Measurements from ENCODE around the gene DIPK1C. TPM values are rescaled to one million over a fixed set of nuclear protein-coding genes. Genes with fewer than 3 reads are reported as not detected.

The DIPK1C gene
- total RNA-seq, 1 experiment from 2014 or later, result 0.26 TPM

DNA sequence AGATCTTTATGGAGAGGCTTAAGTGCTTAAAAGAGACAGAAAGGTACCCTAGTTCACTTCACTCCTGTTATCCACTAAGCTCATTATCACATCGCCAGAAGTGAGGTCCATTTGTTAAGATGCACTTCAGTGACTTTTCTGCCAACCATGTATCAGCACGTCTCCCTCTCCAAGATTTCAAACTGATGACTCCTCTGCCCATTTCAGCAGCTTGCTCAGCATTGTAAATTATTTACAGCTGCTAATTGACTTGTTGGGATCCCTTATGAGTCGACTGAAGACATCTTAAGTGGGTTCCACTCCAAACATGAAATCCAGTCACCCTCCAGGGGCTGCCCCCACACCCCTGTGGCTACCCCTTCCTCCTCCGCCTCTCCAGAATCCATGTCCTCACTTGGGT lies 37.3 kb downstream of the DIPK1C start:
- H3K4me3 ChIP-seq (ENCODE audit: low read depth in 2 of 2, low read length in 2 of 2), result no peak overlapping the region
- in situ Hi-C loops (cut with HindIII; ENCODE audit: low pct_unique_long_range_greater_than_20kb, low sequenced_read_pairs) (no loop called here), intact Hi-C loops (cut with micrococcal nuclease; ENCODE audit: unreplicated experiment) (loop anchor here (5.0 kb wide), 1 partner anchor 58 kb away; no protein-coding TSS in a partner anchor)
- DNase-seq (ENCODE audit: low read depth, low spot score) (no peak), ATAC-seq (no peak)
- no peaks in the 10 kb centered on the region for H3K9me3 ChIP-seq (ENCODE audit: control insufficient read depth, insufficient read depth, low read depth, low read length)
- H3K36me3 ChIP-seq (ENCODE audit: control insufficient read depth, insufficient read depth, low read length), result no peaks in the 10 kb centered on the region
- TF ChIP-seq, protein P1, sequence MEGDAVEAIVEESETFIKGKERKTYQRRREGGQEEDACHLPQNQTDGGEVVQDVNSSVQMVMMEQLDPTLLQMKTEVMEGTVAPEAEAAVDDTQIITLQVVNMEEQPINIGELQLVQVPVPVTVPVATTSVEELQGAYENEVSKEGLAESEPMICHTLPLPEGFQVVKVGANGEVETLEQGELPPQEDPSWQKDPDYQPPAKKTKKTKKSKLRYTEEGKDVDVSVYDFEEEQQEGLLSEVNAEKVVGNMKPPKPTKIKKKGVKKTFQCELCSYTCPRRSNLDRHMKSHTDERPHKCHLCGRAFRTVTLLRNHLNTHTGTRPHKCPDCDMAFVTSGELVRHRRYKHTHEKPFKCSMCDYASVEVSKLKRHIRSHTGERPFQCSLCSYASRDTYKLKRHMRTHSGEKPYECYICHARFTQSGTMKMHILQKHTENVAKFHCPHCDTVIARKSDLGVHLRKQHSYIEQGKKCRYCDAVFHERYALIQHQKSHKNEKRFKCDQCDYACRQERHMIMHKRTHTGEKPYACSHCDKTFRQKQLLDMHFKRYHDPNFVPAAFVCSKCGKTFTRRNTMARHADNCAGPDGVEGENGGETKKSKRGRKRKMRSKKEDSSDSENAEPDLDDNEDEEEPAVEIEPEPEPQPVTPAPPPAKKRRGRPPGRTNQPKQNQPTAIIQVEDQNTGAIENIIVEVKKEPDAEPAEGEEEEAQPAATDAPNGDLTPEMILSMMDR (IDR thresholded peaks at IDR 0.05), result no peak
- TF ChIP-seq SIN3A (IDR thresholded peaks at IDR 0.05; ENCODE audit: borderline replicate concordance, insufficient read depth, low read depth, low read length) (no peak), POLR2AphosphoS5 (IDR thresholded peaks at IDR 0.05; ENCODE audit: low read depth, low read length) (no peak), TCF7L2 (IDR thresholded peaks at IDR 0.05; ENCODE audit: low read depth, low read length) (no peak)
- TF ChIP-seq, protein P2, sequence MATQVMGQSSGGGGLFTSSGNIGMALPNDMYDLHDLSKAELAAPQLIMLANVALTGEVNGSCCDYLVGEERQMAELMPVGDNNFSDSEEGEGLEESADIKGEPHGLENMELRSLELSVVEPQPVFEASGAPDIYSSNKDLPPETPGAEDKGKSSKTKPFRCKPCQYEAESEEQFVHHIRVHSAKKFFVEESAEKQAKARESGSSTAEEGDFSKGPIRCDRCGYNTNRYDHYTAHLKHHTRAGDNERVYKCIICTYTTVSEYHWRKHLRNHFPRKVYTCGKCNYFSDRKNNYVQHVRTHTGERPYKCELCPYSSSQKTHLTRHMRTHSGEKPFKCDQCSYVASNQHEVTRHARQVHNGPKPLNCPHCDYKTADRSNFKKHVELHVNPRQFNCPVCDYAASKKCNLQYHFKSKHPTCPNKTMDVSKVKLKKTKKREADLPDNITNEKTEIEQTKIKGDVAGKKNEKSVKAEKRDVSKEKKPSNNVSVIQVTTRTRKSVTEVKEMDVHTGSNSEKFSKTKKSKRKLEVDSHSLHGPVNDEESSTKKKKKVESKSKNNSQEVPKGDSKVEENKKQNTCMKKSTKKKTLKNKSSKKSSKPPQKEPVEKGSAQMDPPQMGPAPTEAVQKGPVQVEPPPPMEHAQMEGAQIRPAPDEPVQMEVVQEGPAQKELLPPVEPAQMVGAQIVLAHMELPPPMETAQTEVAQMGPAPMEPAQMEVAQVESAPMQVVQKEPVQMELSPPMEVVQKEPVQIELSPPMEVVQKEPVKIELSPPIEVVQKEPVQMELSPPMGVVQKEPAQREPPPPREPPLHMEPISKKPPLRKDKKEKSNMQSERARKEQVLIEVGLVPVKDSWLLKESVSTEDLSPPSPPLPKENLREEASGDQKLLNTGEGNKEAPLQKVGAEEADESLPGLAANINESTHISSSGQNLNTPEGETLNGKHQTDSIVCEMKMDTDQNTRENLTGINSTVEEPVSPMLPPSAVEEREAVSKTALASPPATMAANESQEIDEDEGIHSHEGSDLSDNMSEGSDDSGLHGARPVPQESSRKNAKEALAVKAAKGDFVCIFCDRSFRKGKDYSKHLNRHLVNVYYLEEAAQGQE (IDR thresholded peaks at IDR 0.05; ENCODE audit: insufficient read depth in 1 of 2, low read depth in 2 of 2, low read length in 1 of 2), result no peak
- POLR2A ChIA-PET, result no interaction called here
- H3K4me1 ChIP-seq (ENCODE audit: control insufficient read depth, insufficient read depth, low read length), result no peaks in the 10 kb centered on the region
- peaks cover 28% of the 10 kb centered on the region for H3K27me3 ChIP-seq (ENCODE audit: control insufficient read depth, insufficient read depth, low read length)
- H3K27ac ChIP-seq (ENCODE audit: low read length), result no peak overlapping the region
- CTCF ChIA-PET, result no interaction called here
- no TSS peak for BruUV-seq (replicated peaks)

DNA sequence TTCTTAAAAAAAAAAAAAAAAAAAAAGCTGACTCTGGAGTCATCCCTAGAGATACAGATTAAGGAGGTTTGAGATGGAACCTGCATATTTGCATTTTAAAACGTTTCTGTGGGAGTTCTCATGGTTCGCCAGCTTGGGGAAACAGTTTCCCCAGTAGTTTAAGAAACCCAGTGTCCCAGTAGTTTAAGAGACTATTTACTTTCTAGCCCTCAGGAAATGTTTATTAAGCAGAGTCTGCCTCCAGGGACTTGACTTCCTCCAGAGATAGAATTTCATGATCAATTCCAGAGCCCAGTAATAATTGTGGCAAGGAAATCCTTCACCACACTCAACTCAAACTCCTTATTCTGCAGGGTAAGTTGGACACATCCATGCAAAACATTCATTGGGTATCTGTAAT lies 39.1 kb downstream of the DIPK1C start:
- Histone ChIP-seq H3K36me3 (ENCODE audit: control insufficient read depth, insufficient read depth, low read length) (no peaks in the 10 kb centered on the region), H3K27ac (ENCODE audit: low read length) (no peak overlapping the region), H3K27me3 (ENCODE audit: control insufficient read depth, insufficient read depth, low read length) (peaks cover 23% of the 10 kb centered on the region), H3K4me1 (ENCODE audit: control insufficient read depth, insufficient read depth, low read length) (no peaks in the 10 kb centered on the region), H3K4me3 (ENCODE audit: low read depth in 2 of 2, low read length in 2 of 2) (no peak overlapping the region), H3K9me3 (ENCODE audit: control insufficient read depth, insufficient read depth, low read depth, low read length) (no peaks in the 10 kb centered on the region)
- BruUV-seq (replicated peaks), result no TSS peak
- TF ChIP-seq SIN3A (IDR thresholded peaks at IDR 0.05; ENCODE audit: borderline replicate concordance, insufficient read depth, low read depth, low read length) (no peak), POLR2AphosphoS5 (IDR thresholded peaks at IDR 0.05; ENCODE audit: low read depth, low read length) (no peak), TCF7L2 (IDR thresholded peaks at IDR 0.05; ENCODE audit: low read depth, low read length) (no peak)
- TF ChIP-seq, protein P1 (IDR thresholded peaks at IDR 0.05), result no peak
- TF ChIP-seq, protein P2 (IDR thresholded peaks at IDR 0.05; ENCODE audit: insufficient read depth in 1 of 2, low read depth in 2 of 2, low read length in 1 of 2), result no peak
- ChIA-PET POLR2A (no interaction called here), CTCF (no interaction called here)
- in situ Hi-C loops (cut with HindIII; ENCODE audit: low pct_unique_long_range_greater_than_20kb, low sequenced_read_pairs), result no loop called here
- intact Hi-C loops (cut with micrococcal nuclease; ENCODE audit: unreplicated experiment), result loop anchor here (5.0 kb wide), 1 partner anchor 59 kb away; no protein-coding TSS in a partner anchor
- no peak for ATAC-seq
- no peak for DNase-seq (ENCODE audit: low read depth, low spot score)

Data from Panc1 (cell line).